Left renal cortex interstitium (tissue), 4 donors: Measurements from ENCODE around the gene SPON1. TPM values are rescaled to one million over a fixed set of nuclear protein-coding genes. Genes with fewer than 3 reads are reported as not detected.

Source experiments
- DNase-seq, 4 donors: peaks; one replicate each; pipeline ENCODE4 v3.0.0-alpha.2; 2013; ENCODE audit warnings: low read depth in 4 of 4, low spot score in 2 of 4, missing footprints in 1 of 4
- polyA plus RNA-seq, 4 donors: library from polyadenylated mRNA; unstranded; fragments of 120-200 nt; gene quantifications; one replicate each; pipeline ENCODE4 v1.2.1, GENCODE V29; 2013; ENCODE audit not compliant: insufficient read length in 4 of 4

Gene SPON1
- polyA plus RNA-seq, 4 donors, result 67.6 to 95.2 (median 79.3) TPM

DNA sequence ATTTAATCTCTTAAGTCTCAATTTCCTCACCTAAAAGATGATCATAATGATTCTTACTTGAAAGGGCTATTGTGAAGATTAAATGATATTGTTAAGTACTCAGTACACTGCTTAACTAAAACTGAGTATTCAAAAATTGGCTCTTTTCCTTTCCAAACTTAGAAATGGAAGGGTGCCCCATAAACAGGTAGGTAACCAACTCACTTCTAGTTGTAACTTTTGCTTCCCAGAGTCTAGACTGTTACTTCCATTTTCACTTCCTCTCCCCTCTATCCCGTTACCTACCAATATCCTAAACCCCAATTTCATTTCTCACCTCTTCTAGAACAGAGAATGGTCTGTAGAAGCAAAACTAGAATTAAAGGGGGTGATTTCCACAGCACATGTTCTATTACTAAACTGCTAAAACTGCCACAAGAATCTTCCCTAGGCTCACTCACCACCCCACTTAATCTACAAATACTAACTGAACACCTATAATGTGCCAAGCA is 346.4 kb downstream of the SPON1 start:
- DNase-seq, result no peak

DNA sequence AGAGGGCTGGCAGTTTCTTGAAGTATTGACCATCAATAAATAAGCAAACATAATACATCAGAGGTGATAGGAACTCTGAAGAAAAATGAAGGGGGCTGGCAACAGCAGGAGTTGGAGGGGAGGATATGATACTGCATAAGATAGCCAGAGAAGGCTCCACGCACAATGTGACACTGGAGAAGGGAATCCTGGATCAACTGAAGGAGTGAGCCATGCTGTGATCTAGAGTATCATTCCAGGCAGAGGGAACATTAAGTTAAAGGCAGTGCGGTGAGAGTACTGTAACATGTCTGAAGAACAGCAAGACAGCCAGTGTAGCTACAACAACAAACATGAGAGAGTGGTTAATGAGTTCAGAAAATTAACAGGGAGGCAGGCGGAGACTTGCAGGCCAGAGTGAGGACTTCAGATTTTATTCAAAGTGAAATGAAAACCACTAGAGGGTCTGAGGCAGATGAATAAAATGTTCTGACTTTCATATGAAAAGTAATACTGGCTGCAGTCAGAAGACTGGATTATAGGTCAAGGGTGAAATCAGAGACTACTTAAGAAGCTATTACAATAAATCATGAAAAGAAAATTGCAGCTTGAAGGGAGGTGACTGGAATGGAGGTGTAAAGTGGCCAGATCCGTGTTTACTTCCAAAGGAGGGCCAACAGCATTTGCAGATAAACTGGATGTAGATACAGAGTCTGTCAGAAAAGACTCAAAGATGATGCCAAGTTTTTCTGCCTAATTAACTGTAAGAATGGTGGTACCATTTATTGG is 347.1 kb downstream of the SPON1 start:
- DNase-seq, result no peak

DNA sequence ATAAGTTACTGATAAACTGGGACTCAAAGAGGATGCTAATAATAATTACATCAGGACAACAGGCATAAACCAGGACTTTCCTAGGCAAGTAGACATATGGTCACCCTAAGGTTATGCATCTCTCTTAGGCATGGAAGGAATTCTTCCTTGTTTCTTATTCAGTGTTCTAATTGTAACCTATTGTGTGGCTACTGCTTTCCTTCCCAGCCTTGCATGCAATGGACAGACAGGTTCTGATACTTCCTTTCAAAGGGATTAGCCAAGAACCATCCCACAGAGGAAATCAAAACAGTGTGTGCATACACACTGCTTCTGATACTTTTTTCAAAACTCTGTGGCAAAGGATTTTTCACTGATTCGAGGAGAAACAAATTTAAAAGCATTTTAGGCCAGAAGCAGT is 348.2 kb downstream of the SPON1 start:
- DNase-seq, result no peak

DNA sequence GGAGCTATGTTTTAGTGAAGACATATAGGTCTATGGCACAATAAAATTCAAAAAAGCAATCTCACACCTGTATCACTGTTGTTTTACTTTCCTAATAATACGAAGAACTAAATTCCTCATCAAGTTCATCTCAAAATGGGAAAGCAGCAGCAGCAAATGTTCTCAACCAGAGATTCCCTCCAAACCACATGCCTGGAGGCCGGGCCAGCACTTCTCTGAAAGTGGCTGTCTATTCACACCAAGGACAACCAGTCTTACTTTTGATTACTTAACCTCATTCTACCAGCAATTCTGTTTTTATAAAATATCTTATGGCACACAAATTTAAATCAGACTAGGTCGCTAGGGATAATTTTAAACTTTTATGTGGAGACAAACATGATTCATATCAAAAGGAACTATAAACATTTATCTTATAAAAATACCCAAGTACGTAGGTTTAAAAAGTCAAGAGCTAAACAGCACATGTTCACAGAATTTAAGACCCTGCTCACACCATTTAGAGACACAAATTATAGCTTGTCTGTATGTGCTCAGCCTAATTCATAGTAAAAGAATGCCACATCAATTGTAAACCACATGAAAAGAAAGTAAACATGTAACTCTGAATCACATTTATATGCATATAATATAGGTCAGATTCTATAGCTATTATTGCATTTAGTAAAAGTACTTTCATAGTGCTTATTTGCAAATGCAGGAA is 350.4 kb downstream of the SPON1 start:
- DNase-seq, result no peak

DNA sequence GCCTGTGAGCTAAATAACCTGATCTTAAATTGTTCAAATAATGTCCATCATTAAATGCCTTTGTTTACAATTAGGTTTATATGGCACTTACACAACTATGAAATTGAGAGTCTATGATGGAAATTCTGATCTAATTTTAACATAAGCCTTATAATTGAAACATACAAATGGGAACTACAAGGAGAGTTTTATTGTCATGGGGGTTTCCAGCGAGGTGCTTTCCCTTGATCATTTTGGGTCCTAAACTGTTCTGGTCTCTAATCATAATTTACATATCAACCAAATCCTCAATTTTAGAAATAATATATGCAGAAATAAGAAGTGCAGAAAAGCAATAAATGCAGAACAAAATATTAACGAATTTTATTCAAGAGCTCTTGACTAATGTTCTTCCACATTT is 351.6 kb downstream of the SPON1 start:
- no peak for DNase-seq

DNA sequence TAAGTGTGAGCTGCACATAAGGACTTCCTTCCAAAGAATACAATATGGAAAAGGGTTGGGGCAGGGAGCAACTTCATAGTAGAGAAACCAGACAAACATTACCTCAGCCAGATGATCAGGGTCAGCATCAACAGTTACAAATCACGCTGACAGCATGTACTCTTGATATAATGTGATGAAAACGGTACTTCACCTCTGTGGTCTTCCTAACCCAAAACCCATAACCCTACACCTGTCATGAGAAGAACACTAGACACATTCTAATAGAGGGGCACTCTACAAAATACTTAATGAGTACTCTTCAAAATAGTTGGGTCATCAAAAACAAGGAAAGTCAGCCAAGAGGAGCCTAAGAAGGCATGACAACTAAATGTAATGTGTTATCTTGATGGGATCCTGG is 352.6 kb downstream of the SPON1 start:
- DNase-seq, result no peak
